Stimulated activated CD4-positive, alpha-beta T cell treated with anti-CD3 and anti-CD28 coated beads, Interleukin-1b, Interleukin-23, amount 100 ng/mL, for 24 hours (primary cell): ENCODE results near the gene LRRK1.

Experiments
- DNase-seq, 4 experiments: peaks; one replicate each; pipeline ENCODE4 v3.0.0-alpha.2; 2020; ENCODE audit warnings: low read depth in 4 of 4, low spot score in 1 of 4

LRRK1 gene

GRCh38 chr15:100918690-100919480 is at the start of gene LRRK1:
LRRK1 (plus strand) TSS chr15:100919357; CDS start chr15:100924633, 5,276 bp downstream.
- peak in 1 of 4 experiments; percentile 18 for DNase-seq

GRCh38 chr15:100873029-100873677 is 46.0 kb upstream of the LRRK1 start:
- peak in 2 of 4 experiments; percentile 10 to 20 for DNase-seq

GRCh38 chr15:100875495-100875894 is 43.7 kb upstream of the LRRK1 start:
- DNase-seq, result no peak

GRCh38 chr15:100875976-100876375 is 43.2 kb upstream of the LRRK1 start:
- DNase-seq, result no peak

- no peak for DNase-seq
Observed at GRCh38 chr15:100877551-100877950, 41.6 kb upstream of the LRRK1 start.

- no peak for DNase-seq
Observed at GRCh38 chr15:100878130-100878529, 41.0 kb upstream of the LRRK1 start.

- DNase-seq, result no peak
Observed at GRCh38 chr15:100878648-100879047, 40.5 kb upstream of the LRRK1 start.

GRCh38 chr15:100879061-100879463 is 40.1 kb upstream of the LRRK1 start:
- DNase-seq, result no peak

- DNase-seq, result peak in 1 of 4 experiments; percentile 12
Observed at GRCh38 chr15:100879464-100880138, 39.6 kb upstream of the LRRK1 start, which contains the start of gene ALDH1A3. ALDH1A3 (plus strand) TSS chr15:100879831; CDS start chr15:100879908, 77 bp downstream.

GRCh38 chr15:100880139-100880896 is 38.8 kb upstream of the LRRK1 start:
- no peak for DNase-seq

GRCh38 chr15:100880897-100881242 is 38.3 kb upstream of the LRRK1 start:
- DNase-seq, result no peak

- no peak for DNase-seq
Observed at GRCh38 chr15:100881573-100882336, 37.4 kb upstream of the LRRK1 start.

GRCh38 chr15:100885116-100885515 is 34.0 kb upstream of the LRRK1 start:
- DNase-seq, result no peak

GRCh38 chr15:100885811-100886210 is 33.3 kb upstream of the LRRK1 start:
- no peak for DNase-seq

- no peak for DNase-seq
Observed at GRCh38 chr15:100887211-100887913, 31.8 kb upstream of the LRRK1 start.

- DNase-seq, result no peak
Observed at GRCh38 chr15:100889385-100890050, 29.6 kb upstream of the LRRK1 start.

GRCh38 chr15:100890051-100890720 is 29.0 kb upstream of the LRRK1 start:
- DNase-seq, result no peak

GRCh38 chr15:100890850-100891249 is 28.3 kb upstream of the LRRK1 start:
- no peak for DNase-seq
